Activated CD4-positive, alpha-beta T cell treated with anti-CD3 and anti-CD28 coated beads, Interleukin-2, Interleukin-6, amounts not matched to agents 100 ng/mL and 50 ng/mL, durations not matched to agents 16 hours and 8 hours (primary cell): ENCODE results near the gene ACSS1.

Experiments
- DNase-seq: peaks from one replicate; pipeline ENCODE4 v3.0.0-alpha.2; 2020

The ACSS1 gene

GRCh38 chr20:24991897-24992486, 65.9 kb downstream of the ACSS1 start:
- peak; percentile 21 for DNase-seq

GRCh38 chr20:24990810-24991252, 67.1 kb downstream of the ACSS1 start:
- no peak for DNase-seq

GRCh38 chr20:24989162-24989561, 68.8 kb downstream of the ACSS1 start:
- DNase-seq = no peak

- no peak for DNase-seq
Measured at GRCh38 chr20:24987873-24988835, 69.8 kb downstream of the ACSS1 start.

- DNase-seq = no peak
Measured at GRCh38 chr20:24987244-24987643, 70.7 kb downstream of the ACSS1 start.

GRCh38 chr20:24986436-24987015, 71.4 kb downstream of the ACSS1 start:
- no peak for DNase-seq

- DNase-seq = no peak
Measured at GRCh38 chr20:24985802-24986201, 72.1 kb downstream of the ACSS1 start.

- no peak for DNase-seq
Measured at GRCh38 chr20:24984961-24985640, 72.8 kb downstream of the ACSS1 start.

- DNase-seq = no peak
Measured at GRCh38 chr20:24983896-24984295, 74.0 kb downstream of the ACSS1 start.

GRCh38 chr20:24981790-24982189, 76.1 kb downstream of the ACSS1 start:
- no peak for DNase-seq

- DNase-seq = no peak
Measured at GRCh38 chr20:24981282-24981681, 76.7 kb downstream of the ACSS1 start.

GRCh38 chr20:24980291-24981053, 77.5 kb downstream of the ACSS1 start:
- DNase-seq = no peak

GRCh38 chr20:24979036-24979960, 78.6 kb downstream of the ACSS1 start:
- no peak for DNase-seq

- no peak for DNase-seq
Measured at GRCh38 chr20:24978513-24978912, 79.4 kb downstream of the ACSS1 start.

- no peak for DNase-seq
Measured at GRCh38 chr20:24977797-24978196, 80.1 kb downstream of the ACSS1 start.

GRCh38 chr20:24977336-24977735, 80.6 kb downstream of the ACSS1 start:
- DNase-seq = no peak

- DNase-seq = no peak
Measured at GRCh38 chr20:24972341-24972740, 85.6 kb downstream of the ACSS1 start.

GRCh38 chr20:24971376-24972101, 86.4 kb downstream of the ACSS1 start:
- DNase-seq = no peak

- DNase-seq = no peak
Measured at GRCh38 chr20:24970754-24971153, 87.2 kb downstream of the ACSS1 start.

- no peak for DNase-seq
Measured at GRCh38 chr20:24970030-24970553, 87.8 kb downstream of the ACSS1 start.
